COLO668 (cell line): ENCODE measurements around the gene SLC7A9.
"Not testable (repeated sequence)": the region's sequence is repeated elsewhere in the genome, so short reads cannot be mapped to it uniquely, and the experiment has no call there.

Experiments used
- DNase-seq: peaks from one replicate; lab custom pipeline; 2025; ENCODE audit not compliant: unreplicated experiment; lab: John Stamatoyannopoulos, UW

SLC7A9 gene

GRCh38 chr19:32885255-32885654 lies 15.7 kb upstream of the SLC7A9 start:
- DNase-seq: not testable (repeated sequence)

DNA sequence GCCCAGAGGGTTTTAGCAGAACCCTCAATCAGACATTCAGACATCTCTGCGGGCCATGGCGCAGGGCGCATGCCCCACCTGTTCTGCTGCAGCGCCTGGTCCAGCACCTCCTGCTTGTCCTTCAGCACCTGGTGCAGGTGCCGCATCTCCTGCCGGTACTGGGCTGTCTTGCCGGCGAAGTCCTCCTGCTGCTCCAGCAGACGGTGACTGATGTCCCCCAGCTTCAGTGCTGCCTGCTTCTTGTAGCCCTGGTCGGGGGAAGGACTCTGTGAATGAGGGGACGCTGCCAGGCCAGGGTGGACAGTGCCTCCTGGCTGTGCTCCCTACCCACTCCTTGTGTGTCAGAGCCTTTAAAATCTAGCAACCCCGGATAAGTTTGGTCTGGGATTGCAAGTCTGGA lies 12.2 kb upstream of the SLC7A9 start:
- DNase-seq: no peak

- no peak for DNase-seq
Measured at GRCh38 chr19:32880622-32881021, 11.1 kb upstream of the SLC7A9 start.

- no peak for DNase-seq
Measured at GRCh38 chr19:32879741-32880140, 10.2 kb upstream of the SLC7A9 start.

GRCh38 chr19:32878988-32879387 lies 9.4 kb upstream of the SLC7A9 start:
- DNase-seq: no peak

GRCh38 chr19:32877977-32878745 lies 8.6 kb upstream of the SLC7A9 start:
- no peak for DNase-seq

DNA sequence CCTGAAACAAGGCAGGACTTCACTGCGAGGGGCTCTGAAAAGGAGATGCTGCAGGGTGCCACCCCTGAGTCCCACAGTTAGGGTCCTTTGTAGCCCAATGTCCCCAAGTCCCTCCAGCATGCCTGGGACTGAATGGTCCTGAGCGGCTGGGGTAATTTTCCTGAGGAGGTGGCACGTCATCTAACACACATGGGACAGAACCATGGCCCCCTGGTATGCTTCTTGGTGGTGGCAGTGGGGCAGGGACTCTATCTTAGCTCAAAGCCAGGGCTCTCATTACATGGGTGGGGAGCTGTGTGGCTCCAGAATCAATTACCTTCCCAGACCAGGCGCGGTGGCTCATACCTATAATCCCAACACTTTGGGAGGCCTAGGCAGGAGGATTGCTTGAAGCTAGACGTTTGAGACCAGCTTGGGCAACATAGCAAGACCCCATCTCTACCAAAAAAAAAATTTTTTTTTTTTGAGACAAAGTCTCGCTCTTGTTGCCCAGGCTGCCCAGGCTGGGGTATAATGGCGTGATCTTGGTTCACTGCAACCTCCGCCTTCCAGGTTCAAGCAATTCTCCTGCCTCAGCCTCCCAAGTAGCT lies 7.9 kb upstream of the SLC7A9 start:
- DNase-seq: no peak

GRCh38 chr19:32876919-32877285 lies 7.3 kb upstream of the SLC7A9 start:
- DNase-seq: no peak

DNA sequence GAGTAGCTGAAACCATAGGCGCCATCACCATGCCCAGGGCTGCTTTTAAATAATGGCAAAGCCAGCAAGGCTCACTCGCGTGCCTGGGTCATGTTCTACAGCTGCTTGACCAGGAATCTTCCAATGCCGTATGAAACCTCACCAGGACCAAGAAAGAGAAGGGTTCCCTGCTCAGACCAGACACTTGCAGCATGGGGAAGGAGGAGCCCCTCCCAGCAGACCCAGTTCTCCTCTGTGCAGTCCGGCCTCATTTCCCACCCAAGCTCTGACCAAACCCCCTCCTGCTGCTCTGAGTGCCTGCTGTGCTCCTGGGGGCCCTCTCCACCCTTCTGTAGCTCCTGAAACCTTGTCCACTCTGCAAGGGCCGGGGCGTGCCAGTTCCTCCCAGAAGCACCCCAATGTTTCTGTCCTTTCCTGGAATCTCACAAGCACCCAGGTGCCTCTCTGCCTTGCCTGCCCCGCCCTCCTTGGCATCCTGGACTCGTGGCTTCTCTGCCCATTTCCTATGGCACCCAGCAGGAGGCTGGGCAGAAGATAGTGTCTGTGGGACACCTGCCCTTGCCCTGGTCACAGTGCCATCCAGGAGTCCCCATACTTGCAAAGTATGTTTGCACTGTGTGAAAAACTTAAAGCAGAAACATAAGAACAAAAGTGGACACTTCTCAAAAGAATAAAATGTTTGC lies 6.8 kb upstream of the SLC7A9 start:
- no peak for DNase-seq

GRCh38 chr19:32875428-32875827 lies 5.9 kb upstream of the SLC7A9 start:
- no peak for DNase-seq

DNA sequence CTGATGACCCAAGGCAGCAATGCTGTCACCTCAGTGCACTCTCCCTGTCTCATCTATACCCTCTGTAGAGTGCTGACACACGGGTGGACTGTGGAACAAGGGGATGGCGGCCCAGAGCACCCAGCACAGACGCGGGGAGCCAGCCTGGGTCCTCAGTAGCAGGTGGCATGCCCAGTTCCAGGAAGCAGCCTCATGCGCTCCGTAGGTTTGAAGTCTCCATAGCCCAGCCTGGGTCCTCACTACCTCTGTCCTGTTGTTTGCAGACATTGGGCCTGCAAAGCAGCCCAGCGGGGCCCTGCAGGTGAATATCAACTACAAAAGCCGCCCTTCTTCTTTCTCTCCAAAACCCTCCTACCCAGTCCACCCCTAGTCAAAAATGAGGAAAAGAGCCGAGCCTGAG lies 5.0 kb upstream of the SLC7A9 start:
- no peak for DNase-seq

GRCh38 chr19:32873247-32873959 lies 3.8 kb upstream of the SLC7A9 start:
- no peak for DNase-seq

GRCh38 chr19:32872391-32872790 lies 2.8 kb upstream of the SLC7A9 start:
- no peak for DNase-seq

- DNase-seq: no peak
Measured at GRCh38 chr19:32870981-32871451, 1.4 kb upstream of the SLC7A9 start.

- DNase-seq: peak; percentile 13
Measured at GRCh38 chr19:32869966-32870573, 503 bp upstream of the SLC7A9 start.

DNA sequence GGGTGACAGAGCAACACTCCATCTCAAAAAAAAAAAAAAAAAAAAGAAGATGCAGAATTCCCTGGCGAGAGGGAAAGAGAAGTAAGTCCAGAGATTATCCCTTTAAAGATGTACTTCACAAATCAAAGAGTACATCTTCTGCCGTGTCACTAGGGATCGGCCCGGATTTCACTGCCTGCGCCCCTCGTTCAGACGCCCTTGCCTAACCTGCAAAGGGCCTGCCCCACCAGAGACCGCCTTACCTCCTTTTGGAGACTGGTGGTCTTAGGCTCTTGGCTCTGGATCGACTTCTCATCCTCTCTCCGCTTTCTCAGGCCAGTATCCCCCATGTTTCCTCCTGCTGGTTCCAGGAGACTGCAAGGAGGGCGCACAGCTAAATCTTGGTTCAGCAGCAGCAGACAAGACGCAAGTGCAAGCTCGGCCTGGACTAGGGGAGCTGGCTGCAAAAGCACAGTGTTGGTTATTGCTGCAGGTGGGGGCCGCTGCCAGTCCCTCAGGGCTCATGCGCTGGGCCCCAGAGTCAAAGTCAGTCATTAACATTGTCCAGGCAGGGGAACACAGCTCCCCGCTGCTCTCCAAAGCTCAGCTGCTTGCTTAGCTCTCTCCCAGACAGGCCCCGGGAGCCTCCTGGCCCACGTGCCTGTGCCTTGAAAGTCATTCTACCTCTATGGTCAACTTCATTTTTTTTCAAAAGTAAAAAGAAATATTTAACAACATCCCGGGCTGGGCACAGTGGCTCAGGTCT lies 1.2 kb downstream of the SLC7A9 start:
- DNase-seq: no peak

DNA sequence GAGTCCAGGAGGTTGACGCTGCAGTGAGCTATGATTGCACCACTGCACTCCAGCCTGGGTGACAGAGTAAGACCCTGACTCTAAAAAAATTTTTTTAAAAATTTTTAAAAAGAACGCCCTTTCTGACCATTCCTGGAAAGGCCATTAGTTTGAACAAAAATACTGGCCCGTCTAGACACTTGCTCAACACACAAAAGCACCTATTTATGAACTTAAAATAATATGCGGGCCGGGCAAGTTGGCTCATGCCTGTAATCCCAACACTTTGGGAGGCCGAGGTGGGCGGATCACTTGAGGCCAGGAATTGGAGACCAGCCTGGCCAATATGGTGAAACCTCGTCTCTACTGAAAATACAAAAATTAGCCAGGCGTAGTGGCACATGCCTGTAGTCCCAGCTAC lies 2.1 kb downstream of the SLC7A9 start:
- DNase-seq: not testable (repeated sequence)

GRCh38 chr19:32866564-32867265 lies 2.9 kb downstream of the SLC7A9 start:
- DNase-seq: no peak

- DNase-seq: no peak
Measured at GRCh38 chr19:32866061-32866460, 3.5 kb downstream of the SLC7A9 start.

GRCh38 chr19:32865326-32865725 lies 4.2 kb downstream of the SLC7A9 start:
- no peak for DNase-seq
